Measurements from ENCODE around the gene SUMF2. TPM values are rescaled to one million over a fixed set of nuclear protein-coding genes. Genes with fewer than 3 reads are reported as not detected.
"Not testable (repeated sequence)": the region's sequence is repeated elsewhere in the genome, so short reads cannot be mapped to it uniquely, and the experiment has no call there.

The SUMF2 gene
- total RNA-seq (100 to 1,000 TPM in 5 of 6 donors, 10 to 100 TPM in 1; 95.0 to 136 (median 108) TPM), polyA plus RNA-seq (100 to 1,000 TPM in 1 of 2 donors, 10 to 100 TPM in 1; 88.6 to 101 TPM)

DNA sequence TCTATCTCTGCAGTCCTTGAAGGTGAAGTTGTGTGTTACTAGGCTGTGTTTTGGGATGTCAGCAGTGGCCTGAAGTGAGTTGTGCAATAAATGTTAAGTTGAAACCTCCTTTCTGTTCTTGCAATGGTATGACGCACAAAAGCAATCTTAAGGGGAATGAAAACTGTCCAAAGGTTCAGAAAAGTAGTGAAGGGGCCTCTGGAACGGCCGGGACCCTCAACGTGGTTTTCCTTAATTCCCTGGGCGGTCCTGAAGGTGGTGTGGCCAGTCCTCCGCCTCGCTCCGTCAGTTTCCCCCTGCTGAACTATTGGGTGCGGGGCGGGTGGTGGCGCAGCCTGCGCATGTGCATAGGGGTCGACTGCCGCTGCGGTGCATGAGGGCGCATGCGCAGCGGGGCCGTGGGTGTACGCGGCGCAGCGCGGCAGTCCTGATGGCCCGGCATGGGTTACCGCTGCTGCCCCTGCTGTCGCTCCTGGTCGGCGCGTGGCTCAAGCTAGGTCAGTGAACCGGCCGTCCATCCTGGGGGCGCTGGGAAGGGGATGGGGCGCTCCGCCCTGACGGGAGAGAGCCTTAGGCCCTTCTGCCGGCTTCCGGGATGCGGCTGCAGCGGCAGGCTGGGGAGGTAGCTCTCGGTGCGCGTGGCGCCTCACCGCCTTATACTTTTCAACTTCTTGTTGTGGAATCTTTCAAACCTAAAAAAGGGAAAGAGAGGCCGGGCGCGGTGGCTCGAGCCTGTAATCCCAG, at the start of gene SUMF2:
Gene SUMF2, plus strand, starts transcription at position 405 of the 744 bp plus-strand sequence. Its CDS starts 26 bp downstream, at position 431.
- Histone ChIP-seq H3K4me1 (peaks cover 8 to 35% (median 15%) of the 10 kb centered on the region in 3 donors), H3K9me3 (no peaks in the 10 kb centered on the region), H3K27me3 (no peaks in the 10 kb centered on the region), H3K36me3 (peaks cover 4 to 16% (median 16%) of the 10 kb centered on the region in 3 donors), H3K4me3 (peak within 1 kb of the TSS; percentile 49 to 78 (median 66)), H3K27ac (peak within 1 kb of the TSS; percentile 67 to 92 (median 85))
- DNase-seq (peak; percentile 84 to 96 (median 88)), FAIRE-seq (no peak), ATAC-seq (peak; percentile 93 to 98 (median 96))
- 1% methylated on average over 49 of the region's 49 CpGs for WGBS, 2 donors
- intact Hi-C loops (cut with DNase I): no loop called here
- TF ChIP-seq, protein P1, sequence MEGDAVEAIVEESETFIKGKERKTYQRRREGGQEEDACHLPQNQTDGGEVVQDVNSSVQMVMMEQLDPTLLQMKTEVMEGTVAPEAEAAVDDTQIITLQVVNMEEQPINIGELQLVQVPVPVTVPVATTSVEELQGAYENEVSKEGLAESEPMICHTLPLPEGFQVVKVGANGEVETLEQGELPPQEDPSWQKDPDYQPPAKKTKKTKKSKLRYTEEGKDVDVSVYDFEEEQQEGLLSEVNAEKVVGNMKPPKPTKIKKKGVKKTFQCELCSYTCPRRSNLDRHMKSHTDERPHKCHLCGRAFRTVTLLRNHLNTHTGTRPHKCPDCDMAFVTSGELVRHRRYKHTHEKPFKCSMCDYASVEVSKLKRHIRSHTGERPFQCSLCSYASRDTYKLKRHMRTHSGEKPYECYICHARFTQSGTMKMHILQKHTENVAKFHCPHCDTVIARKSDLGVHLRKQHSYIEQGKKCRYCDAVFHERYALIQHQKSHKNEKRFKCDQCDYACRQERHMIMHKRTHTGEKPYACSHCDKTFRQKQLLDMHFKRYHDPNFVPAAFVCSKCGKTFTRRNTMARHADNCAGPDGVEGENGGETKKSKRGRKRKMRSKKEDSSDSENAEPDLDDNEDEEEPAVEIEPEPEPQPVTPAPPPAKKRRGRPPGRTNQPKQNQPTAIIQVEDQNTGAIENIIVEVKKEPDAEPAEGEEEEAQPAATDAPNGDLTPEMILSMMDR (IDR thresholded peaks at IDR 0.05): no peak

DNA sequence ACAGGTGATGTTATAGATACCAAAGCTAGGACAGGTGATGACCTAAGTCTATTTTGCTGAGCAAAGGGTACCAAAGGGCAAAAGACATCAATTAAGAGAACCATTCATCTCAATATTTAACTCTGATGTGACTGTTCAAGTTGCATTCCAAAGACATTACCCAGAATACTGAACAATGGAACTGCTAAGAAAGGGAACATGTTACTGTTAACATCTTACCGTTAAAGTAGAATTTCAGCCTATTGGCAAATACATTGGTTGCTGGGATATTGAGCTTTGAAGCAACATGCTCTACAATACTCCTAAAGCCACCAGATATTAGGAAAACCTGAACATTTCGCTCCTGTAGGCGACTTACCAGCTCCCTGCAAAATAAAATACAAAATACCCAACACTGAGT, 47.1 kb upstream of the SUMF2 start:
- ATAC-seq; H3K9me3 ChIP-seq; DNase-seq; FAIRE-seq; intact Hi-C loops (cut with DNase I); H3K4me1 ChIP-seq; H3K27me3 ChIP-seq; H3K4me3 ChIP-seq; H3K27ac ChIP-seq: not testable (repeated sequence)
- peaks cover 2 to 27% (median 6%) of the 10 kb centered on the region in 3 donors for H3K36me3 ChIP-seq
- WGBS, 2 donors: 87 to 91% methylated on average over 3 of the region's 3 CpGs

DNA sequence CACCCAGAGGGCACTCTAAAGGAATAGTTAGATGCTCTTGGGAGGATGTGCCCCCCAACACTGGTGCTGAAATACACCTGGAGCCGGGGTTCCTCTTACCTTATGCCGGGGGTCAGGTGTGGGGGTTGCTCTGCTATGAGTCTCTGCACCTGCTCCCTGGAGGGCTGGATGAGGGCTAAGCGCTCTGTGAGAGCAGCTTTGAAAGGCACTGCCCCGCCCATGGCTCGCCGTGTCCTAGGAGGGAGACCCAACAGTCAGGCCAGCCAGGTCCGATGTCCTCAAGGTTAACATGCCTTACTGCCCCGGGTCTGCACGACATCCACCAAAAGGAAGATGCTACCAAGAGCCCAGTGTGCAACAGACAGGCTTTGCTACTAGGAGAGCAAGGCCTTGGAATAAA, 44.6 kb upstream of the SUMF2 start:
- Histone ChIP-seq H3K36me3 (peaks cover 2 to 22% (median 6%) of the 10 kb centered on the region in 3 donors), H3K4me1 (no peaks in the 10 kb centered on the region), H3K4me3 (no peak overlapping the region), H3K27me3 (no peaks in the 10 kb centered on the region), H3K9me3 (no peaks in the 10 kb centered on the region), H3K27ac (no peak overlapping the region)
- intact Hi-C loops (cut with DNase I): no loop called here
- FAIRE-seq (no peak), ATAC-seq (no peak), DNase-seq (no peak)
- TF ChIP-seq, protein P1 (IDR thresholded peaks at IDR 0.05): no peak
- WGBS, 2 donors: 72 to 76% methylated on average over 9 of the region's 9 CpGs

GRCh38 chr7:56023500-56023899, 40.6 kb upstream of the SUMF2 start:
- Histone ChIP-seq H3K36me3 (peaks cover 2 to 17% (median 6%) of the 10 kb centered on the region in 3 donors), H3K27me3 (no peaks in the 10 kb centered on the region), H3K27ac (no peak overlapping the region), H3K4me1 (no peaks in the 10 kb centered on the region), H3K4me3 (no peak overlapping the region), H3K9me3 (no peaks in the 10 kb centered on the region)
- intact Hi-C loops (cut with DNase I): no loop called here
- DNase-seq: no peak
- FAIRE-seq: no peak
- no peak for ATAC-seq
- TF ChIP-seq, protein P1 (IDR thresholded peaks at IDR 0.05): no peak

- Histone ChIP-seq H3K27me3 (no peaks in the 10 kb centered on the region), H3K4me1 (peaks cover 0 to 4% (median 0%) of the 10 kb centered on the region in 3 donors), H3K9me3 (no peaks in the 10 kb centered on the region), H3K36me3 (no peaks in the 10 kb centered on the region), H3K4me3 (no peak overlapping the region), H3K27ac (no peak overlapping the region)
- no peak for ATAC-seq
- FAIRE-seq: no peak
- intact Hi-C loops (cut with DNase I): no loop called here
- DNase-seq: no peak
- TF ChIP-seq, protein P1 (IDR thresholded peaks at IDR 0.05): no peak
- WGBS, 2 donors: 25 to 96% methylated on average over 2 of the region's 2 CpGs
Observed at GRCh38 chr7:56026538-56026937, 37.5 kb upstream of the SUMF2 start.

Measured in pancreas (tissue), 10 donors.